ENCODE results near the gene MIF4GD.

The MIF4GD gene

GRCh38 chr17:75317671-75318070, 46.6 kb upstream of the MIF4GD start:
- no peaks in the 10 kb centered on the region for H3K79me2 ChIP-seq (ENCODE audit: insufficient read depth, low read depth)
- no peak overlapping the region for H3K9ac ChIP-seq
- H2AFZ ChIP-seq (ENCODE audit: low read depth) = no peak overlapping the region
- no peaks in the 10 kb centered on the region for H3K27me3 ChIP-seq (ENCODE audit: insufficient read depth, low read depth)
- no peak overlapping the region for H3K4me2 ChIP-seq
- no peaks in the 10 kb centered on the region for H4K20me1 ChIP-seq (ENCODE audit: insufficient read depth)
- H3K4me3 ChIP-seq (IDR thresholded peaks at IDR 0.05; ENCODE audit: insufficient read depth, low read depth, low read length) = no peak overlapping the region
- peaks cover 20% of the 10 kb centered on the region for H3K4me1 ChIP-seq (ENCODE audit: low read depth, poor library complexity, severe bottlenecking)
- no peak overlapping the region for H3K27ac ChIP-seq
- TF ChIP-seq CTCF (conservative IDR thresholded peaks at IDR 0.05; ENCODE audit: low read depth, low read length) = no peak
- peaks cover 4% of the 10 kb centered on the region; the same call in 1 of the 2 replicates for H3K36me3 ChIP-seq (ENCODE audit: insufficient read depth)

GRCh38 chr17:75316253-75316652, 45.2 kb upstream of the MIF4GD start:
- no peak overlapping the region for H3K27ac ChIP-seq
- no peak overlapping the region for H2AFZ ChIP-seq (ENCODE audit: low read depth)
- no peaks in the 10 kb centered on the region for H3K79me2 ChIP-seq (ENCODE audit: insufficient read depth, low read depth)
- no peak for TF ChIP-seq CTCF (conservative IDR thresholded peaks at IDR 0.05; ENCODE audit: low read depth, low read length)
- H3K36me3 ChIP-seq (ENCODE audit: insufficient read depth) = peaks cover 4% of the 10 kb centered on the region; the same call in 1 of the 2 replicates
- H3K4me1 ChIP-seq (ENCODE audit: low read depth, poor library complexity, severe bottlenecking) = peaks cover 15% of the 10 kb centered on the region
- no peak overlapping the region for H3K9ac ChIP-seq
- H3K4me2 ChIP-seq = no peak overlapping the region
- H3K27me3 ChIP-seq (ENCODE audit: insufficient read depth, low read depth) = no peaks in the 10 kb centered on the region
- H4K20me1 ChIP-seq (ENCODE audit: insufficient read depth) = no peaks in the 10 kb centered on the region
- no peak overlapping the region for H3K4me3 ChIP-seq (IDR thresholded peaks at IDR 0.05; ENCODE audit: insufficient read depth, low read depth, low read length)

- H4K20me1 ChIP-seq (ENCODE audit: insufficient read depth) = no peaks in the 10 kb centered on the region
- no peaks in the 10 kb centered on the region for H3K27me3 ChIP-seq (ENCODE audit: insufficient read depth, low read depth)
- no peak overlapping the region for H3K27ac ChIP-seq
- no peak overlapping the region for H3K4me2 ChIP-seq
- no peak overlapping the region for H2AFZ ChIP-seq (ENCODE audit: low read depth)
- H3K4me3 ChIP-seq (IDR thresholded peaks at IDR 0.05; ENCODE audit: insufficient read depth, low read depth, low read length) = no peak overlapping the region
- H3K36me3 ChIP-seq (ENCODE audit: insufficient read depth) = peaks cover 3% of the 10 kb centered on the region; the same call in 1 of the 2 replicates
- H3K4me1 ChIP-seq (ENCODE audit: low read depth, poor library complexity, severe bottlenecking) = peaks cover 15% of the 10 kb centered on the region
- H3K9ac ChIP-seq = no peak overlapping the region
- H3K79me2 ChIP-seq (ENCODE audit: insufficient read depth, low read depth) = no peaks in the 10 kb centered on the region
- TF ChIP-seq CTCF (conservative IDR thresholded peaks at IDR 0.05; ENCODE audit: low read depth, low read length) = no peak
Observed at GRCh38 chr17:75315541-75316243, 44.7 kb upstream of the MIF4GD start.

GRCh38 chr17:75313941-75314551, 43.0 kb upstream of the MIF4GD start:
- H2AFZ ChIP-seq (ENCODE audit: low read depth) = no peak overlapping the region
- no peak for TF ChIP-seq CTCF (conservative IDR thresholded peaks at IDR 0.05; ENCODE audit: low read depth, low read length)
- no peak overlapping the region for H3K4me2 ChIP-seq
- no peak overlapping the region for H3K27ac ChIP-seq
- H3K79me2 ChIP-seq (ENCODE audit: insufficient read depth, low read depth) = no peaks in the 10 kb centered on the region
- no peaks in the 10 kb centered on the region for H4K20me1 ChIP-seq (ENCODE audit: insufficient read depth)
- no peak overlapping the region for H3K4me3 ChIP-seq (IDR thresholded peaks at IDR 0.05; ENCODE audit: insufficient read depth, low read depth, low read length)
- H3K27me3 ChIP-seq (ENCODE audit: insufficient read depth, low read depth) = no peaks in the 10 kb centered on the region
- H3K36me3 ChIP-seq (ENCODE audit: insufficient read depth) = no peaks in the 10 kb centered on the region
- peaks cover 15% of the 10 kb centered on the region for H3K4me1 ChIP-seq (ENCODE audit: low read depth, poor library complexity, severe bottlenecking)
- no peak overlapping the region for H3K9ac ChIP-seq
